Fibroblast of peridontal ligament (primary cell): ENCODE measurements around the gene NEXN.
"Not testable (repeated sequence)": the region's sequence is repeated elsewhere in the genome, so short reads cannot be mapped to it uniquely, and the experiment has no call there.

ENCODE experiments used
- DNase-seq: peaks from one replicate; pipeline ENCODE4 v3.0.0-alpha.2; 2010; ENCODE audit errors: extremely low read depth

NEXN gene

DNA sequence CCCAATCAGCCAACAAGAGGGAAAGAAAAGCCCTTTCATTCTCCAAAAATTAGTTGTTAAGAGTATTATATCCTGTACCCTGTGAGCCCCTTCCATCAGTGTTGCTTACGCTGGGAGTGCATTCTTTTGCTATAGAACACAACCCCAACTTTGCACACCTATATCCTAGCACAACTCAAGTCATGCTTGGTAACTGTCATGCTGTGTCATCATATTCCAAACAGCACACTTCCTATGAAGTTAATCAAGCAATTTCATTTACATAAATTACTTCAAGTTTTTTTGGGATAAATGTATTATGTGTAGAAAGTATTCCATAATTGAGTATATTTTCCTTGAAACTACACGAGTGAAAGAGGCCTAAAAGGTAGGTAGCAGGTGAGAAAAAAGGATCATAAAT lies 70.4 kb downstream of the NEXN start:
- no peak for DNase-seq

DNA sequence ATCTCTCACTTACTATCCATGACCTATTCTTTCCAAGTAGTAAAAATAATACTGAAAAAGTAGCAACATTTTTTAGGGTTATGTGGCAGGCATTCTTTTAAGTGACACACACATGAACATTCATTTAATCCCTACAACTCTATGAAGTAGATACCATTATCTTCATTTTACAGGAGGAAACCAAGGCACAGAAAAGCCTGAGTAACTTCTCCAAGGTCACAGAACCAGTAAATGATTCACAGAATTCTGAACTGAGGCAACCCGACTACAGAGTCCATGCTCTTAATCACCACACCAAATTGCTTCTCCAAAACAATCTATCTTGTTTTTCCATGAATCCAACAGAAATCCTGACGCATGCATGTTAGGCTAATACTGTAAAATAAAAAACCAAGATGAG lies 73.0 kb downstream of the NEXN start:
- no peak for DNase-seq

DNA sequence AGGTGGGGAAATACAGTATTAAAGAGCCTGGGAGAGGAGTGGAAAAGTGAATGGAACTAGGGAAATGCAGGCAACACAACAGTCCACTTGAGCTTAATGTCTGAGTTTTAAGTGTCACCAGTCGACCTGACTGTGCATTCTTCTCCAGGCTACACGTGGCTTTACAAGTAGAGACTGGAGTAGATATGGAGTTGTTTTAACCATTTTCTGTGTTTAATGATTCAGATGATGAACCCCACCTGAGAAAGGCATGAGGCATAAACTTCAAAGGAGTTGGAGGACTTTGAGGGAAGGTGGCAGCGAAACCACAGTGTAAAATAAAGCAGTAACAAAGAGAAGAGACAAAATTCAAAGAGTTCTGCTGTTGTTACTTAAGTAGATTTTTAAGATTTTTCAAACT lies 77.9 kb downstream of the NEXN start:
- no peak for DNase-seq

DNA sequence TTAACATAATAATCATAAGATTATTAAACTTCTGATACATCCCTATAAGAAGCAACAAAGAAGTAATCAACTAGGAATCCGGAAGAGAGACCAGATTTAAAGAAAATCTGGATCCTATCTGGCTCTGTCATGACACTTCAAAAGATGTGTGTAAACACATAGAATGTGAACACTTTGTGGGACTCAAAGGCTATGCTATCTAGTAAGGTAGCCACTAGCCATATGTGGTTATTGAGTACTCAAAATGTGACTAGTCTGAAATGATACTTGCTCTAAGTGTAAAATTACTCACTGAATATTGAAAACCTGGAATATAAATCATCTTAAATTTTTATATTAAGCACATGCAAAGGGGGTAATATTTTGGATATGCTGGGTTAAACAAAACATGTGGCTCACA lies 81.8 kb downstream of the NEXN start:
- DNase-seq: no peak

DNA sequence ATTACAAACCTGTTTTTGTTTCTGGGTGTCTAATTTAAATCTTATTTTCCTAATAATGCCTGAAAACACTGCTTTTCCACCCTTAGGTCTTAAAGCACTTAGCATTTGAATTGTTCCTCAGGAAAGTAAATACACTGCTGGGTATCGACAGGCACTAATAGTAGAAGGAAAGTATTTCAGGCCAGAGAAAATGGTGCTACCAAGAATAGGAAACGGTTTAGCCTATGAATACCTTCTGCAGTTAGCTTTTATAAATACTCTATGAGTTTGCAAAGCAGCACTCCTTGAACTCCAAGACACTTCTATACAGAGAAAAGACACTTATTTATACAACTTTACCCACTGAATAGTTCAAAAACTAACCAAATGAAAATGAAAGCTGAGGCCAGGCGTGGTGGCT lies 83.7 kb downstream of the NEXN start:
- no peak for DNase-seq

DNA sequence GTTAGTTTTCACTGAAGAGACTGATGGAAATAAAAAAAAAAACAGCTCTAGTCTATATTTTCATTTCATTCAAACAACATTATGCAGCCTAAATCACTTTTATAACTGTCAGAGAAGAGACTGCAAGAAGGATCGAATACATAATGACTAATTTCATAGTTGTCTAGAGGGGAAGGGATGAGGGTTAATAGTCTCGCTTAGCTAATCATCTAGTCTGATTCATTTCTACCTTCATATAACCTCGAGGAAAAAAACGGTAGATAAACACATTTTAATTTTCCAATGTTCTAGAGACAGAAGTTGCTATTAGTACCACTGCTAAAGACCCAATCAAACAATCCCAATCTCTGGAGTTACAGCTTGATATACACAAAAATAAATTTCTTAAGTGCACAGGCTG lies 87.0 kb downstream of the NEXN start:
- peak; percentile 33 for DNase-seq

DNA sequence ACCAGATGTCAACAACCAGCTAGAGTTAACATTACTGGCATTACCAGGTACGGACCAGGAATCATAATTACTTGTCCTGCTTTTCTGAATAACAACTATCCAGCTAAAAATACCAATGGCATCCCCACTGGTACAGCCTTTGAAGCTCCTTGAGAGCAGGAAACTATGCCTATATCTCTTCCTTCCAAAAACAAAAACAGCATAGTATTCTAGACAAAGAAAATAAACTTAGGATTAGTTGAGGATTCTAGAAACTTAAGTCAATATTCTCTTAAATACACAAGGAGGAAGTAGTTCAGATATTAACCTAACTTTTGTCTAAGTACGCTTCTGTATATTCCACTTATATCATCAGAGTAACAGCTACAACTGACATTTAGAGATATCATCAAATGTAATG lies 87.5 kb downstream of the NEXN start:
- no peak for DNase-seq

DNA sequence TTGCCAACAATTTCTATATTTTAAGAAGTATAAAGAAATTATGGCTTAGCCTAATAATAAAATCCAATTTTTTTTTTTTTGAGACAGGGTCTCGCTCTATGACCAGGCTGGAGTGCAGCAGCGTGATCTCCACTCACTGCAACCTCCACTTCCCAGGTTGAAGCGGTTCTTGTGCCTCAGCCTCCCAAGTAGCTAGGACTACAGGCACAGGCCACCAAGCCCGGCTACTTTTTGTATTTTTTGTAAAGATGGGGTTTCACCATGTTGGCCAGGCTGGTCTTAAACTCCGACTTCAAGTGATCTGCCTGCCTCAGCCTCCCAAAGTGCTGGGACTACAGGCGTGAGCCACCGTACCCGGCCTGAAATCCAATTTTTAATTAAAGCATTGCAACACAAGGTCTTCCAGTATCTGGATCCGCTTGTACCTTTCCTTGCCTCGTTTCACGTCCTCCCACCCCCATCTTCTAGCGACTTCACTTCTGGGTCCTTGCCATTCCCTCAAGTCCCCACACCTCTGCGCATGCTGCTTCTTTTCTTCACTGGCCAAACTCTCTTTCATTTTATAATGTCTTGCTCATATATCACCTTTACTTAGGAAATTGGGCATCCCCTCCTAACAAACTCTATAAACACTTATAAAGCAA lies 88.1 kb downstream of the NEXN start:
- DNase-seq: no peak

DNA sequence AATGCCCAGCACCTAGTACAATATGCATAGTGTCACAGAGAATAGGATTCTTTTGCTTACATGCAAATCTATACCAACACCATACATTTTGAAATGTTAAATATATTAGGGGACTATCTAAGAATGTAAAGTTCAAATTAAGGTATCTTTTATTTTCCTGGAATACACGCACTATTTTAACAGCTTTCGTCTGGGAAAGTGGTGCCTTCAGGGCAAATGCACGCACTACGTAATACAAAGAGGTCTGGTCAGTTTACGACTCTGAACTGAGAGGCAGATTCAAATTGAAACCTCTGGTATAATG lies 89.5 kb downstream of the NEXN start:
- DNase-seq: no peak

DNA sequence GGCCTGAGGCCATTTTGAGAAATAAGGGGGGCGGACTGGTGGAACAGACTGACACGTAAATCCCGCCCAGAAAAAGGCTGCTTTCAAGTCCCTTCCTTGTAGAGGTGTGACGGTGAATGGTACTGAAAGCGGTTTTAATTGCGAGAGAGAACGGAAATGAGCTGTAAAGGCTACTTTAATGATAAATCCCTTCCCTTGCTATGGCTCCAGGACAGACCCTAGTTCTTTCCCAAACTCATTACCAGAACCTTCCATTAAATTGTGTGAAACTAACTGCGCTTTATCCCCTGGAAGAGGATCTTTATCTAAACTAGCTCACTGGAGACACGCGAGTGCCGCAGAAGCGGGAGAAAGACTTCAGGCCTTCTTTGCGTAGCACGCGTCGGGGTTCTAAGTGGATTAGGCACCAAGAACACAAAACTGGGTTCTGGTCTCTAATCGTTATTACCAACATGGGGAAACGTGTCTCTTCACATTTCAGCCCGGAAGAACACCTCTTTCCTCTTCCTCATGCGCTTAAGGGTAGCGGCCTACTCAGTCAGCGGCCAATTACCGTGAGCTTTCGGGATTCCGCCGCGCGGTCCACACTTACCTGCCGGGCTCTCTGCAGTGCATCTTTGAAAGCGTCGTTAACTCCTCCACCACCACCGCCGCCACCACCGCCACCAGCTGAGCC lies 90.0 kb downstream of the NEXN start:
- peak; percentile 96 for DNase-seq

DNA sequence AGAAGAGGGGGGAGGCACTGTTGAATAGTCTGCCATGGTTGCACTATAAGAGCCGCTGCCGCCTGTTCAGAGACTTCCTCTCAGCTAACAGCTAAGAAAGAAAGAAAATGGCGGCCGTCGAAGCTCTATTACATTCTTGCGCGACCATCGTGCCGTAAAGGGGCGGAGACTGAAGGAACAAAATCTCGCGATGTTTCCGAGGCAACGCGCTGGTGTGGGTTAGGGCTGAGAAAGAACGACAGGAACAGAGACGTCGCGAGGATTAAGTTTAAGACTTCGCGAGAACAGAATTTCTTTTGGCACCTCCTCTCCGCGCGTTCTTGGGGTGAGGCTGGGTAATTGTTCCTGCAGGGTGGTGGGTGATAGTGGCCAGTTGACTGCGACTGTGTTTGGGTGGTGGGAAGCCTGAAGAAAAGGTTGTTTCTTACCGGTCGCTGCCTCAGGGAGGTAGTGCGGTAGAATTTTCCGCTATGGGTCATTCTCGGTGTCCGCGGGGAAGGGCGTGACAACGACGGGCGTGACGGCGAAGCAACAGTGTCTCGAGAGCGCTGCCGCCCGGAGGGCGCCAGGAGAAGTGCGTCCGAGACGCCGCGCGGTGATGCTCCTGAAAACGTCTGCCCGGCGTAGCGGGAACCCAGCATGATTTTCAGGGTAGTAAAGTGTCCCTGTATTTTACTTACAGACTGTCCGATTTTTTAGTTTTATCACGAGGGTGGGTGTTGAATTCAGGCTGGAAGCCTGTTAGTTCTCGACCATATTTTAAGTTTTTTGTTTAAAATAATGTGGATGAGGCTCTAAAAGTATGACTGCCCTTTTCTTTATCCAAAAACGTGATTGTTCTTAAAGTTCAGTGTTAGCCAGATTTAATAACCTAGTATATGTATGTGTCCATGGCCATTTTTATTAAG lies 90.8 kb downstream of the NEXN start, which contains the start of gene FUBP1:
TSS of gene FUBP1 (minus strand) at position 104 of the 908 bp plus-strand sequence. CDS start at position 36, 68 bp downstream.
- peak; percentile 100 for DNase-seq

DNA sequence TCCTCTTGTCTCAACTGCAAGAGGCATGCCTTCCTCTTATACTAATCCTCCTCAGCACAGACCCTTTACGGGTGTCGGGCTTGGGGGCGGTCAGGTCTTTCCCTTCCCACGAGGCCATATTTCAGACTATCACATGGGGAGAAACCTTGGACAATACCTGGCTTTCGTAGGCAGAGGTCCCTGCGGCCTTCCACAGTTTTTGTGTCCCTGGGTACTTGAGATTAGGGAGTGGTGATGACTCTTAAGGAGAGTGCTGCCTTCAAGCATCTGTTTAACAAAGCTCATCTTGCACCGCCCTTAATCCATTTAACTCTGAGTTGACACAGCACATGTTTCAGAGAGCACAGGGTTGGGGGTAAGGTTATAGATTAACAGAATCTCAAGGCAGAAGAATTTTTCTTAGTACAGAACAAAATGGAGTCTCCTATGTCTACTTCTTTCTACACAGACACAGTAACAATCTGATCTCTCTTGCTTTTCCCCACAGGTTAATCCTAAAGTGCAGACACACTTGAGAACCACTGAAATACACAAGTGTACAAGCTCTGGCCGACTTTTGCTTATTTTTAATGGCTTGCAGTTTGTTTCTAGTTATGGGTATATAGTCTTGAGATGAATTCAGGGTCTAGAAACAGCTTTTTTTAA lies 95.0 kb downstream of the NEXN start:
- not testable (repeated sequence) for DNase-seq

DNA sequence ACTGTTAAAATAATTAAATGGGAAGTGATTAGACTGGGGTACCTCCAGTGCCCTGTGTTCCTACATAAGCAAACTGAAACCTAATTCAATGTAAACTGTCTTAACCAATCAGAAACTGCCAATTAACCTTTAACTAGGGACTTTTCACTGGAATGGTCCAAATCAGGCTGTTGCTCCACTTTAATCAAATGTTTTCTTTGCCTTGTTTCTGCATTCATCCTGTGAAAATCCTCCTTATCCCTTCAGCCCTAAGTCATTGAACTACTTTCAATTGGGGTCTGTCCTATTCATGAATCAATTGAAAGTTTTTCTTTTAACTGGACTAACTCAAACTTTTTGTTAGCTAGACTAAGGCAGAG lies 95.6 kb downstream of the NEXN start:
- DNase-seq: peak; percentile 14

DNA sequence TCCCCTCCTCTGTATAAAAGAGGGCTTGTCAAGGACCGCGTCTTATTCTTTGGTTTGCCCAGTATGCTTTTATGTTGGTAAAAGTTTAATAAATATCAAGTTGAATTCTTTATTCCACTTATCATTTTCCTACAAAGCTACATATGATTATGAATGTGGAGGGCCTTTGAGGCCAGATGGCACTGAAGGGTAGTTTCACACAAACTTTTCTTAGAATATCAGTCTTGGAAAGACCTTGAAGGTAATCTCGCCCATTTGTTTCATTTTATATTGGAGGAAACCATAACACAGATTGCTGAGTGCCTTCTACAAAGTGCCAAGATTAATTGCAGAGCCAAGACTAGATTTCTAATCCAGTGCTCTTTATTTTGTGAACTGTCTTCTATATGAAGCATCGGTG lies 96.2 kb downstream of the NEXN start:
- DNase-seq: no peak

DNA sequence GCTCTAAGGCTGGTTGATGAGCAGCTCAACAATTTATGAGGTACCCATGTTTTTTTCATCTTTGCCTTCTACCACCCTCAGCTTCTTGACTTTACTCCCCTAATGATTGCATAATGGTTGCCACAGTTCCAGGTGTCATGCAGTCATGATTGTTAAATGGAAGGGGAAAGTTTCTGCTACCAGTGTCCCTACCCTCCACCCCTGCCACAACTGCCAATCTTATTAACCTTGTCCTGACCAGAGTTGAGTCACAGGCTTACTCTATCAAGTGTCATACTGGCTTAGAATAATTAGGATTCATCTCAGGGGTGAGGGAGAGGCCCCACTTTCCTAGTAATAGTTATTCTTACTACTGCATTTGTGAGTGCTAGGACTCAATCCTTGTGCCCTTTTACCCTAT lies 98.4 kb downstream of the NEXN start:
- DNase-seq: no peak

DNA sequence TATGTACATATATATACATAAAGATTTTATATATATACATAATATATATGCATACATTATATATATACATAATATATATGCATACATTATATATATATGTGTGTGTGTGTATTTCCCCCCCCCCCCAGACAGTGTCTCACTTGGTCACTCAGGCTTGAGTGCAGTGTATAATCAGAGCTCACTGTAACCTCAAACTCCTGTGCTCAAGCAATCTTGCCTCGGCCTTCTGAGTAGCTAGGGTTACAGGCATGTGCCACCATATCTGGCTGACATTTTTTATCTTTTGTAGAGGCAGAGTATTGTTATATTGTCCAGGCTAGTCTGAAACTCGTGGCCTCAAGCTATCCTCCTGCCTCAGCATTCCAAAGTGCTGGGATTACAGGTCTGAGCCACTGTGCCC lies 99.5 kb downstream of the NEXN start:
- no peak for DNase-seq

DNA sequence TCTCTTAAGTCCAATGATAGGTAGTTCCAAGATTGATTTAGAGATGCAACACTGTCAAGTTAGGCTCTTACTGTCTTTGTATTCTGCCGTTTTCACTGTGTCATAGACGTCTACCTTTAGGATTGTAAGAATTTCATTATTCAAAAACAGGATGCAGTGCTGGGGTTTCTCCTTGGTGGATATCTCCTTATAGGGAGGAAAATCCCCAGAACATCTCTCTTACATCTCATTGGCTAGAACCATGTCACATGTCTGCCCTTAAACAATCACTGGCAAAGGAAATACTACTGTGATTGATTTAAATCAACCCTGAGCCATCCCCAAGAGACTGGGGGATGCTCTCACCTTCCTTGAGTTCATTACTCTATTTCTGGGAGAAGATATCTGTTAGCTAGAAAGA lies 101.3 kb downstream of the NEXN start:
- DNase-seq: no peak

DNA sequence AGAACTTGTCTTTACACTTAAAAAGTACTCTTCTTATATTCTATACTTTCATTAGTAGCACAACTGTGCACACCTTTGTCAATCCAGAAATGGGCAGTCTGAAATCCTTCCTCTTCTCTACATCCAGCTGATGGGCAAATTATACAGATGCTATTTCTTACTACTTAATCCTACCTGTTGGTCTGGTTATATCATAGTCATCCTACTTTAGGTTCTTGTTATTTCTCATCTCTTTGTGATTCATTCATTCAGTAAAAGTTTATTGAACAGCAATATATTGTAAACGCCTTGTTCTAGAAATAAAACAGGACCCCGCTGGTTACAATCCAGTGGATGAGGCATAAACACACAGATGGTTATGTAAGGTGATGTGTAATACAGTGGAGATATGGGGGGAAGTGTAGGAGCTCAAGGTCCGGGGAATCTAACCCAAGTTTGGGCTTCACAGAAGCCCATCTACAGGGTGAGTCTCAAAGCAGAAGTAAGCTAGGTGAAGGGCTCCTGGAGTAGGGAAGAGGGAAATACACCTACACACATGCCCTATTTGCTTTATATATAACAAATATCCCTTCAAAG lies 102.3 kb downstream of the NEXN start:
- DNase-seq: no peak

DNA sequence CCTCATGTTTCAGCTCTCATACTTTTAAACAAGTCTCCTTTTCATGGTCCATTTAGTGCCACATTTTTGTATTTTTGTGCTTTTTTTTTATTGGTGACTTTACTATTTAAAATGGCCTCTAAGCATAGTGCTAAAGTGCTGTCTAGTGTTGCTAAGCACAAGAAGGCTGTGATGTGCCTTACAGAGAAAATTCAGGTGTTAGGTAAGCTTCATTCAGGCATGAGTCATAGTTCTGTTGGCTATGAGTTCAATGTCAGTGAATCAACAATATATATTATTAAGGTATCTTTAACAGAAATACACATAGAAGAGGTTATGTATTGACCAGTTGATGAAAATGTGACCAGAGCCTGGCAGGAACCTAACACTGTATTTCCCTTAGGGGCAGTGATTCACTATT lies 103.2 kb downstream of the NEXN start:
- no peak for DNase-seq
